Inflammatory macrophage treated with lipopolysaccharide for 1 hour (primary cell): Measurements from ENCODE around the gene PRPF6.
A peak's percentile ranks its signal among the peaks of the same experiment; 100 is the strongest.

Experiments used
- DNase-seq, 2 donors: peaks; one replicate each; pipeline ENCODE4 v3.0.0-alpha.2; 2020 to 2022

PRPF6 gene

DNA sequence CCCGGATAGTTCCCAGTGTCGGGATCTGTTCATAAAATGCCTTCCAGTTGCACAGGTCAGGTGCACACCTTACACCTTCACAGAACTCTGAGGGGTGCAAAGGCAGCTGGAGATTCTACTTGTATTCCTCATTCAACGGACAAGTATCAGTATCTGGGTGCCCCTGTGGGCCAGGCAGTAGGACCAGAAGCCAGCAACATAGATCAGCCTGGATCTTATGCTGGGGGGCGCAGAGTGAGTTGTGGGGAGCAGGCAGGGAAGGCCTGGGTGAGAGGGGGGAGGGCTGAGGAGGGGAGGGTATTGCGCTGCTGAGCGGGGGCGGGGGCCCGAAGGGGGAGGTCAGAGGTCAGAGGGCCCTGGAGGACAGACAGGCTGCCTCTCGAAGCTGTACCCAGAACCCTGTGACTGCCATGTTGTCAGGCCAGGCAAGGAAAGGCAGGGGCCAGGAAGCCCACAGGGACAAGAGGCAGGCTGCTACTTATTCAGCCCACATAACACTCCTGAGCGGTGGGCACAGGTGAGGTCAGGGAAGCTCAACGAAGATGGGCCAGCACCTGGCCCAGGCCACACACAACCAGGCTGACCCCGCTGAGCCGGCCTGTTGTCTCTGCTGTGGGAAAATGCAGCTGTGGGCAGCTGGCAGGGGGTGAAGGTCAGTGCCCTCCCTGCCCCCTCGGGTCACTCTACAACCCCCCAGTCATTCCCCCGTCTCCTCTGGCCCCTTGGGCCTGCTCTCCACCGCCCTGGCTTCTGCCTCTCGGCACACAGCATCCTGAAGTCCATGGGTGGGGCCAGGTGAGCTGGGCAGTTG is 100.1 kb downstream of the PRPF6 start:
- no peak for DNase-seq

- DNase-seq, result no peak
Observed at GRCh38 chr20:64081624-64081964, 100.7 kb downstream of the PRPF6 start.

DNA sequence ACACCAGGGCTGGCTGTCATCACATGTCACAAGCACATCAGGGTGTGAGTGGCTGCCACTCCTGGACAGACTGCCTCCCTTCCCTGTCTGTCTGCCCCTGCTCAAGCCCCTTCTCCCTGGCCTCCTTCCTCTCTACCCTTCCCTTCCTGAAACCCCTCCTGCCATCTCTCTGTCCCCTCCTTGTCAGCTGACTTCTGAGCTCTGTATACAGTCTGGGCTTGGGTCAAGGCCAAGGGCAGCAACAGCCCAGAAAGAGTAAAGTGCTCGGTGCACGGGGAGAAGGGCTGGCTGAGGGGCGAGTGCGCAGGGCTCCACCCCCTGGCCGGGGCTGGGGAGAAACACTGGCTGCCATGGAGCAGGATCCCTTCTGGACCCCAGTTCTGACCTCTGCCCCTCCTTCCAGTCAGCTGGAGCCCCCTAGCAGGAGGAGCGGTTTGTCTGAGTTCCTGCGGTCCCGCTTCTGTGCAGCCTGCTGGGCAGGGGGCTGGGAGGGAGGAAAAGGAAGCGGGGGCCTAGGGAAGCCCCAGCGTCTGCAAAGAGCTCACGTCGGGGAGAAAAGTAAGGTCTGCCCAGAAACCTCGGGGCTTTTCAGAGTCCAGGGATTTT is 101.3 kb downstream of the PRPF6 start:
- DNase-seq, result peak in 1 of 2 donors; percentile 55
